Suprapubic skin (tissue), 4 donors: ENCODE data around the gene GNAT1. TPM values are rescaled to one million over a fixed set of nuclear protein-coding genes. Genes with fewer than 3 reads are reported as not detected.

ENCODE experiments used
- DNase-seq, 2 donors: peaks; one replicate each; pipeline ENCODE4 v3.0.0-alpha.2; 2019; ENCODE audit warnings: low spot score in 2 of 2
- H3K27ac ChIP-seq: fragments of 200-600 bp; sonication (generic); one replicate; pipeline ENCODE4 v1.5.1; 2019
- H3K27me3 ChIP-seq: fragments of 200-600 bp; sonication (generic); one replicate; pipeline ENCODE4 v1.5.1; 2019
- H3K36me3 ChIP-seq: fragments of 200-600 bp; sonication (generic); one replicate; pipeline ENCODE4 v1.5.1; 2019
- H3K4me1 ChIP-seq: fragments of 200-600 bp; sonication (generic); one replicate; pipeline ENCODE4 v1.5.1; 2019
- H3K4me3 ChIP-seq: fragments of 200-600 bp; sonication (generic); one replicate; pipeline ENCODE4 v1.5.1; 2019; ENCODE audit warnings: mild to moderate bottlenecking
- H3K9me3 ChIP-seq: fragments of 200-600 bp; sonication (generic); one replicate; pipeline ENCODE4 v1.5.1; 2019
- EP300 ChIP-seq: sonication (generic); formaldehyde crosslinking; IDR thresholded peaks from one replicate; pipeline ENCODE4 v1.6.1; 2017; ENCODE audit warnings: antibody characterized with exemption
- POLR2A ChIP-seq, 2 donors: fragments of 450-650 bp; IDR thresholded peaks; one replicate each; pipeline ENCODE4 v1.6.1; 2017; ENCODE audit warnings: antibody characterized with exemption in 2 of 2, mild to moderate bottlenecking in 2 of 2, moderate library complexity in 2 of 2
- POLR2AphosphoS5 ChIP-seq, 3 donors: sonication (generic); formaldehyde crosslinking; IDR thresholded peaks; one replicate each; pipeline ENCODE4 v1.6.1; 2017; ENCODE audit warnings: antibody characterized with exemption in 3 of 3
- WGBS: methylation state at CpG from one replicate; pipeline ENCODE4 v1.1.5; 2018; 5-methylcytosine and 5-hydroxymethylcytosine counted together
- total RNA-seq, 4 donors: library from RNA; depleted of rRNA; stranded (reverse); fragments of >200 nt; gene quantifications; one replicate each; pipeline ENCODE4 v1.1.0, GENCODE V29; 2016
- TF ChIP-seq, protein P1 (sequence below), 2 donors: fragments of 200-600 bp in 1 of 2; fragments of 450-650 bp in 1 of 2; sonication (generic) in 1 of 2; IDR thresholded peaks; one replicate each; pipeline ENCODE4 v1.5.1; 2016 to 2019; ENCODE audit warnings: antibody characterized with exemption in 2 of 2, mild to moderate bottlenecking in 1 of 2, moderate library complexity in 1 of 2

Gene GNAT1
- total RNA-seq, 4 donors from 2014 or later, result 0.64 TPM; not detected in 3

DNA sequence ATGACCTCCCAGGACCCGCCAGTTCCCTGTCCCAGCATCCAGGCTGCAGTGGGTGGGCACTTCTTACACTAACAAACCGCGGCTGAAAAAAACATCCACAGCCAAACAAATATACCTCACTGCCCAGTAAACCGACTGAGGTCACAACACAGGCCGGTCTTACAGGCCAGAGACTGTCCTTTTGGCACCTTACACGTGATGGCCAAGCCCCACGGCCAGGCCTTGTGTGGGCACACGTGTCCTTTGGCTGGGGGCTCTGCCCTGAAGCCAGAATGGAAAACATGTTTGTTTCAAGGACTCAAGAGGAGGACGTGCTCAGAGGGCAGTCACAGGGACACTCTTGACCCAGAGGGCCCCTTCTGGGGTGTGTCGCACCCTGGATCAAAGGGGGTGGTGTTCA is 23.4 kb downstream of the GNAT1 start:
- H3K4me1 ChIP-seq, result peaks cover 4% of the 10 kb centered on the region
- TF ChIP-seq POLR2A (IDR thresholded peaks at IDR 0.05) (no peak), POLR2AphosphoS5 (IDR thresholded peaks at IDR 0.05) (no peak), EP300 (no peak)
- TF ChIP-seq, protein P1, sequence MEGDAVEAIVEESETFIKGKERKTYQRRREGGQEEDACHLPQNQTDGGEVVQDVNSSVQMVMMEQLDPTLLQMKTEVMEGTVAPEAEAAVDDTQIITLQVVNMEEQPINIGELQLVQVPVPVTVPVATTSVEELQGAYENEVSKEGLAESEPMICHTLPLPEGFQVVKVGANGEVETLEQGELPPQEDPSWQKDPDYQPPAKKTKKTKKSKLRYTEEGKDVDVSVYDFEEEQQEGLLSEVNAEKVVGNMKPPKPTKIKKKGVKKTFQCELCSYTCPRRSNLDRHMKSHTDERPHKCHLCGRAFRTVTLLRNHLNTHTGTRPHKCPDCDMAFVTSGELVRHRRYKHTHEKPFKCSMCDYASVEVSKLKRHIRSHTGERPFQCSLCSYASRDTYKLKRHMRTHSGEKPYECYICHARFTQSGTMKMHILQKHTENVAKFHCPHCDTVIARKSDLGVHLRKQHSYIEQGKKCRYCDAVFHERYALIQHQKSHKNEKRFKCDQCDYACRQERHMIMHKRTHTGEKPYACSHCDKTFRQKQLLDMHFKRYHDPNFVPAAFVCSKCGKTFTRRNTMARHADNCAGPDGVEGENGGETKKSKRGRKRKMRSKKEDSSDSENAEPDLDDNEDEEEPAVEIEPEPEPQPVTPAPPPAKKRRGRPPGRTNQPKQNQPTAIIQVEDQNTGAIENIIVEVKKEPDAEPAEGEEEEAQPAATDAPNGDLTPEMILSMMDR (IDR thresholded peaks at IDR 0.05), result no peak
- 85% methylated on average over 10 of the region's 10 CpGs for WGBS

DNA sequence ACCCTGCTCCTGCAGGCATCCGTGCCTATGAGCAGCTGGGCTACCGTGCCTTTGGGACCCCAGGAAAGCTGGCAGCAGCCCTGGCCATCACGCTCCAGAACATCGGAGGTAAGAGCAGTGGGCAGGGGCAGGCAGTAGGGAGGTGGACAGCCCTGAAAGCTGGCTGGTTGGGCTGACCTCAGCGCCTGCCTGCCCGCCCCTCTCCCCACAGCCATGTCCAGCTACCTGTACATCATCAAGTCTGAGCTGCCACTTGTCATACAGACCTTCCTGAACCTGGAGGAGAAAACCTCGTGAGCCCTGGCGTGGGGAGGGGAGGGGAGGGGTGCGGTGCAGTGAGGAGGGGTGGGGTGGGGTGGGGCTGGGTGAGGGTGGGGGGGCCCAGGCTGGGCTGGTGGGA is 24.1 kb downstream of the GNAT1 start:
- H3K27ac ChIP-seq, result no peak overlapping the region
- H3K4me1 ChIP-seq, result peaks cover 4% of the 10 kb centered on the region
- no peak for DNase-seq
- no peaks in the 10 kb centered on the region for H3K9me3 ChIP-seq
- H3K36me3 ChIP-seq, result no peaks in the 10 kb centered on the region
- no peak overlapping the region for H3K4me3 ChIP-seq
- no peak for TF ChIP-seq POLR2A (IDR thresholded peaks at IDR 0.05)
- no peak for TF ChIP-seq POLR2AphosphoS5 (IDR thresholded peaks at IDR 0.05)
- TF ChIP-seq, protein P1 (IDR thresholded peaks at IDR 0.05), result no peak
- TF ChIP-seq EP300, result no peak
- 80% methylated on average over 7 of the region's 9 CpGs for WGBS
- H3K27me3 ChIP-seq, result no peaks in the 10 kb centered on the region

More for the DNA sequence above, 23.4 kb downstream of the GNAT1 start:
- Histone ChIP-seq H3K27ac (no peak overlapping the region), H3K9me3 (no peaks in the 10 kb centered on the region), H3K4me3 (no peak overlapping the region), H3K27me3 (no peaks in the 10 kb centered on the region), H3K36me3 (no peaks in the 10 kb centered on the region)
- no peak for DNase-seq

DNA sequence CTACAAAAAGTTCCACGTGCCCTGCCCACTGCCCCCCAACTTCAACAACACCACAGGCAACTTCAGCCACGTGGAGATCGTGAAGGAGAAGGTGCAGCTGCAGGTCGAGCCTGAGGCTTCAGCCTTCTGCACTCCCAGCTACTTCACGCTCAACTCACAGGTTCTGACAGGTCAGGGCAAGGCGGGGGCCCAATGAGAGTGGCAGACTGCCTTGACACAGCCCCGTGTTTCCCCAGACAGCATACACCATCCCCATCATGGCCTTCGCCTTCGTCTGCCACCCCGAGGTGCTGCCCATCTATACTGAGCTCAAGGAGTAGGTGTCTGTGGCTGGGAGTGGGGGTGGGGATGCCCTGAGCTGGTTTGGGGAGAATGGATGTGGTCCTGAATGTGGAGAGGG is 26.3 kb downstream of the GNAT1 start:
- no peak overlapping the region for H3K27ac ChIP-seq
- TF ChIP-seq POLR2A (IDR thresholded peaks at IDR 0.05), result no peak
- no peak for TF ChIP-seq POLR2AphosphoS5 (IDR thresholded peaks at IDR 0.05)
- TF ChIP-seq, protein P1 (IDR thresholded peaks at IDR 0.05), result no peak
- no peak for TF ChIP-seq EP300
- H3K36me3 ChIP-seq, result no peaks in the 10 kb centered on the region
- H3K9me3 ChIP-seq, result no peaks in the 10 kb centered on the region
- DNase-seq, result no peak
- H3K4me3 ChIP-seq, result no peak overlapping the region
- no peaks in the 10 kb centered on the region for H3K27me3 ChIP-seq
- H3K4me1 ChIP-seq, result peaks cover 4% of the 10 kb centered on the region
- 46% methylated on average over 10 of the region's 10 CpGs for WGBS

DNA sequence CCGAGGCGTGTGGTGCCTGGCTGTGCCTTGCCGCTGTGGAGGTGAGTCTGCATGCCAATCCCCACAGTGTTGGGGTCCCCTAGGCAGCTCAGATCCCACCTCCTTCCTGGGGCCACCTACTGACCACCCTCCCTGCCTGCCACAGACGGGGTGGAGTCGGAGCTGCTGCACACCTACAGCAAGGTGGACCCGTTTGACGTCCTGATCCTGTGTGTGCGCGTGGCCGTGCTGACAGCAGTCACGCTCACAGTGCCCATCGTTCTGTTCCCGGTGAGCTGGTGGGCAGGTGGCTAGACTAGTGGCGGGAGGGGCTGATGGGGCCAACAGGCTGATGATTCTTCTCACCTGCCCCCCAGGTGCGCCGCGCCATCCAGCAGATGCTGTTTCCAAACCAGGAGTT is 27.0 kb downstream of the GNAT1 start:
- Histone ChIP-seq H3K4me3 (no peak overlapping the region), H3K27ac (no peak overlapping the region), H3K36me3 (no peaks in the 10 kb centered on the region), H3K9me3 (no peaks in the 10 kb centered on the region), H3K4me1 (peaks cover 4% of the 10 kb centered on the region), H3K27me3 (no peaks in the 10 kb centered on the region)
- no peak for DNase-seq
- TF ChIP-seq POLR2AphosphoS5 (IDR thresholded peaks at IDR 0.05) (no peak), POLR2A (IDR thresholded peaks at IDR 0.05) (no peak), EP300 (no peak)
- TF ChIP-seq, protein P1 (IDR thresholded peaks at IDR 0.05), result no peak
- 95% methylated on average over 14 of the region's 17 CpGs for WGBS

DNA sequence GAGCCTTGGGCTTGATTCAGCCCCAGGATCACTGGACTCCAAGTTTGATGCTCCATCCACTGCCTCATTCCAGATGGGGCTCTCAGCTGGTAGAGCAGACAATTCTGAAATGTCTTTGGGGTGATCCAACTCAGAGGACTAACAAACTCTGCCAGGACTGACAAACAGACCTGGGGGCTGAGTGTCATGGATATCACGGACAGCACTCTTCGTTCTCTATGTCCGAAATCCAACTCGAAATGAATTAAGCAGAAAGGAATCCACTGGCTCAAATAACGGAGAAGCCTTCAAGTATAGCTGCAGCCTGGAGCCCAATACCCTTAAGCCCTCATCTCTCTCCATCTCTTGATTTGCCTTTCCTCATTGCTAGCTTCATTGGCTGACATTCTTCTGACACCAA is 27.9 kb downstream of the GNAT1 start:
- 92% methylated on average over 5 of the region's 5 CpGs for WGBS
- no peaks in the 10 kb centered on the region for H3K9me3 ChIP-seq

More for the DNA sequence above, 27.9 kb downstream of the GNAT1 start:
- no peak overlapping the region for H3K4me3 ChIP-seq
- DNase-seq, result no peak
- H3K27ac ChIP-seq, result no peak overlapping the region
- no peaks in the 10 kb centered on the region for H3K27me3 ChIP-seq
- H3K4me1 ChIP-seq, result peaks cover 4% of the 10 kb centered on the region
- TF ChIP-seq EP300 (no peak), POLR2A (IDR thresholded peaks at IDR 0.05) (no peak), POLR2AphosphoS5 (IDR thresholded peaks at IDR 0.05) (no peak)
- TF ChIP-seq, protein P1 (IDR thresholded peaks at IDR 0.05), result no peak
- no peaks in the 10 kb centered on the region for H3K36me3 ChIP-seq
